Diencephalon (tissue), 1 donor: ENCODE measurements around the gene DAND5. TPM values are rescaled to one million over a fixed set of nuclear protein-coding genes. Genes with fewer than 3 reads are reported as not detected.

Experiments
- small RNA-seq: library from RNA; depleted of rRNA; stranded (forward); fragments of <200 nt; gene quantifications from one replicate; pipeline ENCODE3, GENCODE V24; 2014
- total RNA-seq: library from RNA; depleted of rRNA; stranded (reverse); fragments of >200 nt; gene quantifications from one replicate; pipeline ENCODE4 v1.2.3, GENCODE V29; 2014

The DAND5 gene
- total RNA-seq, result not detected

DNA sequence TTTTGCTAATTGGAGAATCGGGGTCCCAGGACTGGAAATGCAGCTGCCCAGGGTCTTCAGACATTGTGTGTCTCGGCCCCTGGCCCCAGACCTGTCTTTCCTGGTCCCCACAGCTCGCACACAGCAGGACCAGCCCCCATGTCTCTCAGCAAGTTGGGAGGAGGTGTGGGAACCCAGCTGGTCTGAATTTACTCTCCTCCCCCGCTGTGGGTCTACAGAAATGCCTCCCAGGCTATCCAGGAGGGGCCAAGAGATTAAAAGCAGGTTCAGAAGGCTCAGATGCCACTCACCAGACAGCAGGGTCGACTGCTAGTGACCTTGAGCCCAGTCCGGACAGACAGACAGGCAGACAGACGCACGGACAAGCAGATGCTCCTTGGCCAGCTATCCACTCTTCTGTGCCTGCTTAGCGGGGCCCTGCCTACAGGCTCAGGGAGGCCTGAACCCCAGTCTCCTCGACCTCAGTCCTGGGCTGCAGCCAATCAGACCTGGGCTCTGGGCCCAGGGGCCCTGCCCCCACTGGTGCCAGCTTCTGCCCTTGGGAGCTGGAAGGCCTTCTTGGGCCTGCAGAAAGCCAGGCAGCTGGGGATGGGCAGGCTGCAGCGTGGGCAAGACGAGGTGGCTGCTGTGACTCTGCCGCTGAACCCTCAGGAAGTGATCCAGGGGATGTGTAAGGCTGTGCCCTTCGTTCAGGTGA lies at the start of gene DAND5:
TSS of gene DAND5 (plus strand) at position 285 of the 697 bp plus-strand sequence. CDS start at position 370, 85 bp downstream.

DNA sequence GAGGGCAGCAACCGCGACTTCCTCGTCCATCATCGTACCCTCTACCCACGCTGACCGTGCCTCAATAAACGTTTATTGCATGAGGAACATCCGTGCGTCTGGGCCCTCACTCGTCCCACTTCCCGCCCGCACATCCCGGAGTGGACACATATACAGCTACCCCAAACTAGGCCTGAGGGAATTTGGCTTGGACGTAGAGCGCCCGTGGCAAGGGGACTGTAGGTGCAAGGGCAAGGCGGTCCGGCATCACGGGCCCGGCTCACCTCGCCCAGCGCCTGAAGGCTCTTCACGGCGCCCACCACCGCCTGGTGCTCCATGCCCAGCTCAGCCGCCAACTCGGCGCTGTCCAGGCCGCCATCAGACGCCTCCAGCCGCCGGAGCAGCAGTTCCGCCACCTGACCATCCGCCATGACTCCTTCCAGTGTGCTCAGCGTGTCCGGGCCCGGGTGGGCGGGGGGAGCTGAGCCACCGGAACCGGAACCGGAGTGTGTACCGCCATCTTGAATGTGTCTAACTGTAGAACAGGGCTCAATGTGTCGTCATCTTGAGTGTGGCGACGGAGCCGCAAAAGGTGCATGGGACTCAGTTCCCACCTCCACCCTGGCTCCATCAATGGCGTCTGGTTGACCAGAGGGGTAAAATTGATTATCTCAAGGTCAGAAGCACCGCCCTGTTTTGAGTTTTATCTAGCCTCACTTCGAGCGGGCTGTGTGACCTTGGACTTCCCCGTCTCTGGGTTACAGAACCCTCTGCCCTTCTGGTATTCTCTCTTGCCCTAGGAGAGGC lies 35.9 kb upstream of the DAND5 start, which contains the start of gene FARSA:
TSS of gene FARSA (minus strand) at position 425 of the 786 bp plus-strand sequence. CDS start at position 410, 15 bp downstream.

DNA sequence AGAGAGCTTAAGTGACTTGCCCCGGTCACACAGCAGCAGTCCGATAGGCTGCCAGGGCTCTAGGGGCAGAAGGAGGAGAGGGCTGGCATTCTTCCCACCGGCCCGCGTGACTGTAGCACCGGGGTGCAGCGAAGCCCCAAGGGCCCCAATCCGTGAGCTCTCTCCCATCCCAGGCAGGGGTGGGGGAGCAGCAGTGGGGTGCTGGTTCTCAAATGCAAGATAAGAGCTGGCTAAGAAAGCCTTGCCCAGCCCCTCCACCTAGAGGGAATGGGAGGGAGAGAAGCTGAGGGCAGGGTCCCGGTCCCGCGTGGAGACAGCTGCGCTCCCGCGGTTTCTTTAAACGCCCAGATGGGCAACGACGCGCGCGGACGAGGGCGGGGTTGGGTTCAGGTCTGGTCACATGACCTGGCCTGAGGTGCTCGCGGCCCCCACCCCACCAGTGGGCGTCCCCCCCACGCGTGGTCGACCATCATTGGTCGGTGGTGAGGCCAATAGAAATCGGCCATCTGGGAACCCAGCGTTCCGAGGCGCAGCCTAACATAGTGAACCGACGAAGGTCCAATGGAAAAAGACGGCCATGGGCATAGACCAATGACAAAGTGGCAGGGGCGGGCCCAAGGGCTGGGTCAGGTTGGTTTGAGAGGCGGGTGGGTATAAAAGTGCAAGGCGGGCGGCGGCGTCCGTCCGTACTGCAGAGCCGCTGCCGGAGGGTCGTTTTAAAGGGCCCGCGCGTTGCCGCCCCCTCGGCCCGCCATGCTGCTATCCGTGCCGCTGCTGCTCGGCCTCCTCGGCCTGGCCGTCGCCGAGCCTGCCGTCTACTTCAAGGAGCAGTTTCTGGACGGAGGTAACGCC lies 31.2 kb upstream of the DAND5 start, which contains the start of gene CALR:
TSS of gene CALR (plus strand) at position 683 of the 852 bp plus-strand sequence. CDS start at position 754, 71 bp downstream.

GRCh38 chr19:12945479-12946091 lies 23.8 kb upstream of the DAND5 start, which contains the start of gene RAD23A:
TSS of gene RAD23A (plus strand) at chr19:12945862. CDS start at chr19:12945949, 87 bp downstream.

GRCh38 chr19:12956446-12957388 lies 12.7 kb upstream of the DAND5 start, which contains the start of gene GADD45GIP1:
TSS of gene GADD45GIP1 (minus strand) at chr19:12957223. CDS start at chr19:12957212, 11 bp downstream.

DNA sequence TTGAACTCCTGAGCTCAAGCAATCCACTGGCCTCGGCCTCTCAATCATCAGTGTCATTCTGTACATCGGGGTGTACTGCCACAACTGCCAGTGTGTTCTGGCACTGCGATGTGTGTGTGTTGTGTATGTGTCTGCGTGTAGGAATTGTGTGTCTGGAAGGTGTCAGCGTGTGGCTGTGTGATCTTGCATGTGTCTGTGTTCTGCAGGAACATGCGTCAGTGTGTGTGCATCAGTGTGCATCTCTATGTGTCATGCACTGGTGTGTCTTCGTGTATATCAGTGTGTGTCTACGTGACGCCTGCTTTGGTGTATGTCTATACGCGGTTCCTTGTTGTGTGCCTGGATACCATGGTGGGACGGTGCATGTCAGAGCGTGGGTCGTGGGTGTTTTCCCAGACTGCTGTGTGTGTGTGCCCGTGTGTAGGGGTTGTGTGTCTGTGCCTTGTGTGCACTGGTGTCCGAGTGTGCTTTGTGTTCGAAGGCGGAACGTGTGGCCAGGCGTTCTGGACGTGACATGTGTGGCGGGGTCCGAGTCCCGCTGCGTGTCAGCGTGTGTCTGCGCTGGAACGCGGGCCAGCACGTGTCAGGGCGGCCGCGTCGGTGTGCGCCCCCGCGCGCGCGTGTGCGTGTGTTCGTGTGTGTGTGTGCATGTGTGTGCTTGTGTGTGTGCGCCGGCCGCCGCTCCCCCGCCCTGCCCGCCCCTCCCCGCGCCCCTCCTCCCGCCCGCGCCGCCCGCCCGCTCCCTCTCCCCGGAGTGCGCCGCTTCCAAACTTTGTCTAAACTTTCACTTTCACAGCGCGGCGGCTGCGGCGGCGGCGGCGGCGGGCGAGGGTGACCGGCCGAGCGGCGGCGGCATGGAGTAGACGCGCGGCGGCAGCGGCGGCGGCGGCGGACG lies 25.6 kb downstream of the DAND5 start, which contains the start of gene NFIX:
TSS of gene NFIX (plus strand) at position 775 of the 895 bp plus-strand sequence. CDS start 363 bp downstream, outside the sequence.

Small RNAs within 50 kb of the gene (small RNA-seq; reads per million reads assigned to genes)
- 0.69 reads per million, percentile 67 among the genes with 10 or more reads in this experiment for gene MIR5695
- 0.13 reads per million for gene MIR6515

Other genes starting within 250 kb of the DAND5 start
- gene TNPO2, start 245.6 kb upstream of the DAND5 start, total RNA-seq, result 137 TPM
- gene TRIR, start 234.9 kb upstream of the DAND5 start, total RNA-seq, result 123 TPM
- gene GET3, start 232.1 kb upstream of the DAND5 start, total RNA-seq, result 71.5 TPM
- gene BEST2, start 217.8 kb upstream of the DAND5 start, total RNA-seq, result not detected
- 22.6 TPM for gene HOOK2, start 194.0 kb upstream of the DAND5 start, total RNA-seq
- gene JUNB, start 178.1 kb upstream of the DAND5 start, total RNA-seq, result 21.7 TPM
- gene PRDX2, start 167.8 kb upstream of the DAND5 start, total RNA-seq, result 290 TPM
- not detected for gene THSD8, start 167.5 kb upstream of the DAND5 start, total RNA-seq
- 11.3 TPM for gene RNASEH2A, start 163.0 kb upstream of the DAND5 start, total RNA-seq
- 1.8 TPM for gene RTBDN, start 135.0 kb upstream of the DAND5 start, total RNA-seq
- gene MAST1, start 131.1 kb upstream of the DAND5 start, total RNA-seq, result 71.0 TPM
- 7.8 TPM for gene DNASE2, start 88.1 kb upstream of the DAND5 start, total RNA-seq
- 0.69 TPM for gene KLF1, start 82.4 kb upstream of the DAND5 start, total RNA-seq
- 21.9 TPM for gene GCDH, start 78.4 kb upstream of the DAND5 start, total RNA-seq
- gene SYCE2, start 50.3 kb upstream of the DAND5 start, total RNA-seq, result not detected
- 64.8 TPM for gene FARSA, start 35.9 kb upstream of the DAND5 start, total RNA-seq
- 382 TPM for gene CALR, start 31.0 kb upstream of the DAND5 start, total RNA-seq
- 33.2 TPM for gene RAD23A, start 23.7 kb upstream of the DAND5 start, total RNA-seq
- 19.6 TPM for gene GADD45GIP1, start 12.4 kb upstream of the DAND5 start, total RNA-seq
- 27.9 TPM for gene NFIX, start 25.9 kb downstream of the DAND5 start, total RNA-seq
- 3.9 TPM for gene LYL1, start 133.3 kb downstream of the DAND5 start, total RNA-seq
- 17.3 TPM for gene TRMT1, start 147.2 kb downstream of the DAND5 start, total RNA-seq
- 22.1 TPM for gene NACC1, start 148.7 kb downstream of the DAND5 start, total RNA-seq
- 23.8 TPM for gene STX10, start 180.8 kb downstream of the DAND5 start, total RNA-seq
- 13.4 TPM for gene IER2, start 180.8 kb downstream of the DAND5 start, total RNA-seq